ENCODE results near the gene FOXP1.
A peak's percentile ranks its signal among the peaks of the same experiment; 100 is the strongest.
"Not testable (repeated sequence)": the region's sequence is repeated elsewhere in the genome, so short reads cannot be mapped to it uniquely, and the experiment has no call there.

Gene FOXP1

GRCh38 chr3:71035314-71035713 is 548.2 kb downstream of the FOXP1 start:
- no peak for DNase-seq (ENCODE audit: low read depth in 3 of 3)

- DNase-seq (ENCODE audit: low read depth in 3 of 3), result no peak
Observed at GRCh38 chr3:71033681-71034220, 549.8 kb downstream of the FOXP1 start.

DNA sequence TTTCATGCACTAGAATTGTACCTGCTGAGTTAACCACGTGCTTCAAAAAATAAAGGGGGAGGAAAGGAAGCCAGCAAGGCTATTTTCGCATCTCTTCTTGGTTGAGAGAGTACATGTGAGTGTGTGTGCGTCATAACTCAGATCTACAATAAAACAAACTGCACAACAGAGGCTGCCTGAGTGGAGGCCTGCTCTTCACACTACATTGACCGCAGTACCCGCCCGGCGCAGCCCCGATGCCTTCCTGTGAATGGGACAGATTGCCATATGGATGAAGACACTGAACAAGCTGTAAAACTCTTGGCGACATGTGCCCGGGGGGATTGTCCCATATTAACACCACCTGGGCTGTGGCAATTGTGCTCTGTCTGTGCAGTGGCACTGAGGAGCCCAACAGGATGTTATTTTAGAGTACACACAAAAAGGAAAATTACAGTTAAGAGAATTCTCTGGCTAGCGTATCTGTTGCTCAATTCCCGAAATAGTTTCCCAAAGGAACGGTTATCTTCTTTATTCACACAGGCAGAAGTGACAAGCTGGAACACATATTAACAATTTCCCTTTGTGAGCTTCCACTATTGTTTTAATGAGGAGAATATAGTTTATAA is 551.5 kb downstream of the FOXP1 start:
- no peak for DNase-seq (ENCODE audit: low read depth in 3 of 3)

DNA sequence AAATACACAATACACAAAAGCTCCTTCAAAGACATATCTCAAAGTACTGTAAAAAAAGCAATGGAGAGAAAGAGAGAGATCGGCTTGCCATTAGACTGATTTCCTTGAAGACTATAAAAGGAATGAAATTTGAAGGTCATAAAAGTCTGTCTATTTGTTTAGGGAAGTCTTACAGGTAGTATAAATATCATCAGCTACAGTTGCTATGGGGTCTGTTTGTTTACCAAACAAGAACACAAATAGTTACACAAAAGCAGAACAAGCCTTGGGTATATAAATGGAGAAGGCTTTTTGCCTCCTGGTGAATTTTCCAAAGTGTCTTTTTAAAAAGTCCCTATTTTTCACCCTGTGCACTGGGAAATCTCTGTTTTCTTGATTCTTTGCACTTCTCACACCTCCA is 552.3 kb downstream of the FOXP1 start:
- no peak for DNase-seq (ENCODE audit: low read depth in 3 of 3)

GRCh38 chr3:71030748-71031147 is 552.8 kb downstream of the FOXP1 start:
- DNase-seq (ENCODE audit: low read depth in 3 of 3), result no peak

DNA sequence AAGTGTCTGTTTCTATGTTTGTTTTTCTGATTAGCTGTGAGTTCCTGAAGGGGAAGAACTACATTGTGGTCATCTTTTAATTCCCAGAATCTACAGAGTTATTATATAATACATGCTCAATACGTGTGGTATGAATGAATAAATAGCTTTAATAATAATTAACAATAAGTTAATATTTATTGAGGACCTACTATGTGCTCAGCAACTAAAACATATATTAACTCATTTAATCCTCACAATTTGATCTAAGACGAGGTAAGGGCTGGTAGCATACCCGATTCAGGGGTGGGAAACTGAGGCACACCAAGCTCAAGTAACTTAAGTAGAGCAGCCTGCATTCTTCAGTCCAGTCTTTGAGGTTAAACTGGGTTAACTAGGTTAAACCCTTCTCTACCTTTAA is 553.8 kb downstream of the FOXP1 start:
- DNase-seq (ENCODE audit: low read depth in 3 of 3), result no peak

GRCh38 chr3:71028802-71029201 is 554.7 kb downstream of the FOXP1 start:
- no peak for DNase-seq (ENCODE audit: low read depth in 3 of 3)

DNA sequence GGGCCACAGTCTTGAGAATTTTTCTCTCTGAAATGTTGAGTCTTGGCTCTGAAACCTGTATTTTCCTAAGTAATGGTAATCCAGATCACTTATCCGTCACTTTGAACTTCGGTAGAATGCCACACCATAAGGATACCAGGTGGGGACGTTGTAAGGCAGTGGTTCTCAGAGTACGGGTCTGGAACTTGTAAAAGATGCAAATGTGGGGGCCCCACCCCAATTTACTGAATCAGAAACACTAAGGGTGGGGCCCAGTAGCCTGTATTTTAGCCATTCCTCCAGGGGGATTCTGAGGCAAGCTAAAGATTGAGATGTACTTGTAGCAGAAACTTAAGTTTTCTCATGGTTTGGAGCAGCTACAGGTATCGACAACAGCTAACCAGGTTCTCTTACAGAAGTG is 555.3 kb downstream of the FOXP1 start:
- no peak for DNase-seq (ENCODE audit: low read depth in 3 of 3)

DNA sequence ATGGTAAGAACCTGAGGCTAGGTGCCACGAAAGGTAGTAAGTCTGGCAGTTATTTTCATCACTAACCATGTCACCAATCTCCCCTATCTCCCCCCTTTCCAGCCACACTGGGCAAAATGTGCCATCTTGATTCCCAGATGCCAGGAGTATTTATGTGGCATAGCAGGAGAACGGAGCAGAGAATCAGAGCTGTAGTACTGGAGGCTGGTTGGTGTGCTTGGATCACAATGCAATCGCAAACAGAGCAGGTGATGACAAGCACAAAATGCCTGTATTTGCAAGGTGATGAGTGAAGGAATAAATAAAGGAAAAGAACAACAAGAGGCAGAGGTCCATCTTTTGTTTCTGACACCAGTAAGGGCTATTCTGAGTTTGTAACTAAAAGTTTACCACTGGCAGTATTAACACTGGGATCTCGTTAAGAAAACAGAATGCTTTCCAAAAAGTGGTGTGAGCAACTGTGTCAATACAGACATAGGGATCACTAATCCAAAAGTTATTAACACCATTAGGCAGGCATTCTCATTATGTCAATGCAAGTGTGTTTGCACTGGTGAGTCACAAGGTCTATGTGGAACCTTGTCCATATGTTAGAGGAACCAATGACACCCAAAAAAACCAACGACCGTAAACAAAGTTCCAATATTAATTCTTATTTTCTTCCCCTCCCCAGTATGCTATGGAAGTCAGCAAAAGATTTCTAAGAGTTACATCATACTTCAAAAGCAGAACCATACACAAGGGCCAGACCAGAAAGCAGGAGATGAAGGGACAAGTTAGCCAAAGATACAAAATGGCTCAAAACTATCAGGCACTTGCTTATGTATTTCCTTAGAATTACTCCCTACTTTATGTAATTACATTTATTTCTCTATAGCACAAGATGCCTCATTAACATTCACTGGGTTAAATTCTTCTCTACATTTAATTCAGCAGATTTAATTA is 556.6 kb downstream of the FOXP1 start:
- no peak for DNase-seq (ENCODE audit: low read depth in 3 of 3)

DNA sequence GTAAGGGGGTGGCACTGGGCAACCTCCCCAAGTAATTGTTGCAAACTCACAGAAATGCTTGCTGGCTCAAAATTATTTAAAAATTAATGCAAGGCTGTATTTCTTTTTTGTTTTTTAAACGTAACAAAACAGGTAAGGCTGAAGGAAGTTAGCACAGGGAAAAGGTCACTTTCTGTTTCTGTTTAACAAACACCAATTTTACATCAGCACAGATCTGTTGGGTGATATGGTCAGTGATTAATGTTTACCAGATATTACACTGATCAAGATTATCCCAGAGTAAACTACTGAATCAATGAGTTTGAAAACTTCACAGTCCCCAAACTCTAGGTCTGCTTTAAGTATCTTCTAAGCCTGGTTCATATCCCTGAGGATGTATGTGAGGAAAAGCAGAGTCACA is 558.0 kb downstream of the FOXP1 start:
- DNase-seq (ENCODE audit: low read depth in 3 of 3), result no peak

DNA sequence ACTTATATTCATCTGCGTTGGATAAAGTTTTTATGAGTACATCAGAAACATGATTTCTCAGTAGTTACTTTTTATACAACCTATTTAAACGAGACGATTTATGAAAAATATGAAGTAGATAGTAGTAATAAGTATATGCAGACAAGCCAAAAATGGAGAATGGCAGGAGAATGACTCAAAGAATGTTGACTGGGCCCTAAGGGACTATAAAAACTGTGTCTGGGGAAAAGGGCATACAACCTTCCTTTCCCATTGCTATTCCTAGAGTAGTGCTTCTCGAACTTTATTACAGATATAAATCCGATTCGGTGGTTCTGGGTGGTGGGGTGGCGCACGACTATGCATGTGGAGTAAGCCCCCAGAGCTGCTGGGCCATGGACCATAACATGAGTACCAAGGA is 558.5 kb downstream of the FOXP1 start:
- DNase-seq (ENCODE audit: low read depth in 3 of 3), result no peak

DNA sequence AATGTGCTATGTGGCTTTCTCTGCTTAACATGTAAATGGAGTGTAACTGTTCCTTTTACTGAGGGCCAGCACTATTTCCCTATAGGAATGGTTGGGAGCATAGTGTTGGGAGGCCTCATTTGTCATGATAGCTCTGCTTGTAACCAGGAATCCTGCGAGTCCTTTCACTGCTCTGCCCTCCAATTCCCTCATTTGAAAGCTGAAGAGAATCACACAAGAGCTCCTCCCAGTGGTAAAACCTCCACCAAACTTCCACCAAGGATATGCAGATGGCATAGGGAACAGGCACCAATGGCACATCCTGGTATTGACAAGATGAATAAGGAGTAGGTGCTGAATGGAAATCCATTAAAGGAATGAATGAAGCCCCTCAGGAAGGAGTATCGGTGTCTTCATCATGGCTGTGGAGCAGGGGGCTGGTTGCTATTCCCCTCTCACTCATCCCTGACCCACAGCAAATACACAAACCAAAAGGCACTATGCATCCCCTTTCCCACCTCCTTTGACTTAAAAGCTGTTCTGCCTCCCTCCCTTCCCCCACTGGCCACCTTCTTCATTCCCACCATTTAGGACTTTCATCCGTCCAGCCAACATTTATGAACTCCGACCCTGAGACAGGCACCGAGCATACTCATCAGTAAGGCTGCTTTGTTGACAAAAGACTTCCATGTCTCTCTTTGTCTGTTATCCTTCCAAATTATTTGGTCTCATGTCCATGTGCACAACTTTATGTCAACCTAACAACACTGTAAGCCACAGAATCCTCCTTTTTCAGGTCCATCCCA is 560.8 kb downstream of the FOXP1 start:
- DNase-seq (ENCODE audit: low read depth in 3 of 3), result no peak

GRCh38 chr3:71018799-71019198 is 564.7 kb downstream of the FOXP1 start:
- no peak for DNase-seq (ENCODE audit: low read depth in 3 of 3)

- DNase-seq (ENCODE audit: low read depth in 3 of 3), result no peak
Observed at GRCh38 chr3:71016178-71016845, 567.2 kb downstream of the FOXP1 start.

- not testable (repeated sequence) for DNase-seq (ENCODE audit: low read depth in 3 of 3)
Observed at GRCh38 chr3:71014616-71015015, 568.9 kb downstream of the FOXP1 start.

DNA sequence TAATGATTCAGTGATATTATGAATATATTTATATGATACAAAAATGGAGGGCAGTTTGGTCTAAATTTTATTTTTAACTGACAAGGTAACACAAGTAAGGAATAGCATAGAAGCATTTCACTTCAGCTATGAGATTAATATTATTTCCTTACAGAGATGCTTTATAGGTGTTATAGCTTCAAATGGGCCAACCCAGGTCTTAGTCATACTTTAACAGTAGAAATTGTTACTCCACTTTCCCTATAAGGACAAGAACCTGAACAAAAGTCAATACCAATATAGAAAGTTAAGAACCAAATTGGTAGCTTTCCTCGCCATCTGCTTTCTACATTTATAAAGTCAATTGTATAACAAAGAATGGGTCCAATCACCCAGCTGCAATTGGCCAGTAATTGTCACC is 570.6 kb downstream of the FOXP1 start:
- DNase-seq (ENCODE audit: low read depth in 3 of 3), result no peak

- DNase-seq (ENCODE audit: low read depth in 3 of 3), result no peak
Observed at GRCh38 chr3:71011565-71012287, 571.8 kb downstream of the FOXP1 start.

- peak; percentile 47 to 78 (median 57) for DNase-seq (ENCODE audit: low read depth in 3 of 3)
Observed at GRCh38 chr3:71010726-71011455, 572.6 kb downstream of the FOXP1 start.

DNA sequence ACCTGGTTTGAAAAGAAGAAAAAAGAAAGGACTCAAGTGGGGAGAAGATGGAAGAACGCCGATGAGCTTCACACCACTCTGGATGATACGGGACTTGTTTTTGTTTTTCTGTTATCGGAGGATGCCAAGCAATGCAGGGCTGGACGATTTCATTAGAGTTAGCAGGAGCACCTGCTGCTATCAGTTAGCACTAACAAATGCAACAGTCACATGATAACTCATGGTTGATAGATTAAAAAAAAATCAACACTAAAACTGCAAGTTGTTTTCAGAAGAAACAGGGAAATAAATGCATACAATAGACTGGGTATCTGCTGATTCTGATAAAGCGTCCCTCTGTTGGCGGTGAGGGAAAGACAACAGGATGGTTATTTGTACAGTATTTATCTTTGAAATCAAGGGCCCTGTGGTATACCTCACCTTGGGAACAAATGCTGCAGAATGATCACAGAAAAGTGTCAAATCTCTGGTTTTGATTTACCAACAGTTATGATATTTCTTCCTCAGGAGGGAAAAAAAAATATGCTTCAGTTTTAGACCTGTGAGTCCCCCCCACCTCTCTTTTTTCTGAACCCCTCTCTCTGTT is 575.1 kb downstream of the FOXP1 start:
- no peak for DNase-seq (ENCODE audit: low read depth in 3 of 3)

Measured in stimulated activated CD4-positive, alpha-beta T cell treated with anti-CD3 and anti-CD28 coated beads, TNF-alpha, amount 100 ng/mL, for 48 hours (primary cell).